Measurements from ENCODE around the gene CPT1C.

Gene CPT1C

GRCh38 chr19:49662011-49662410 lies 28.9 kb upstream of the CPT1C start:
- DNase-seq: no peak

DNA sequence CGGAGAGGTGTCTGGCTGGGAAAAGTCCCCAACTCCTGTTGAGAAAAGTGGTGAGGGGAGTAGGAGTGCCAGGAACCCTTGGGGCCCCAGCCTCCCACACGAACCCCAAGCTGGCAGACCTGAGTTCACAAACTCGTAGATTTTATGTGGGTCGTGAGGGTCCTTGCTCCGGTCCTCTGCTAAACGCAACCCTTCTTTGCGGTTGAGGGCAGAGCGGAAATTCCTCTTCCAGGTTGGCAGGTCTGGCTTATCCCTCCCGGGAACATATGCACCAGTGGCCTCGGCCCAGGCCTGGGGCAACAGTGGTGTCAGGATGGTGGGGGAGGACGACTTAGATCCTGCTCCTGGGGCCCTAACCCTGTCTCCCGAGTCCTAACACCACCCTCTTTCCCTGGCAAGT lies 27.7 kb upstream of the CPT1C start:
- DNase-seq: no peak

- peak; percentile 97 for DNase-seq
Measured at GRCh38 chr19:49664171-49665035, 26.5 kb upstream of the CPT1C start.

DNA sequence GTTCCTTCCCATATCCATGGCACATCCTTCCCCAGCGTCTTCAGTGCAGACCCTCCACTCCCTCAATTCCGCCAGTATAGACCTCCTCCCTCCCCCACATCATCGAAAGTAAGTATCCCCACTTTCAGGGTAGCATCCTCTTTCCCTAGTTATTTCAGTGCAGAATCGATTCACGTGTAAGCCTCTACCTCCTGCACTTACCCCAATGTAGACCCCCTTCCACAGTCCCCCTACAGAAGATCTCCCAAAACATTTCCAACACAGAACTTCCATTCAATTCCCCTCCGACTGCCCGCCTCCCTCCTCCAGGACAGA lies 25.9 kb upstream of the CPT1C start:
- DNase-seq: no peak

GRCh38 chr19:49665351-49666119 lies 25.4 kb upstream of the CPT1C start, which contains the start of the genes BCL2L12 and IRF3:
Gene BCL2L12, plus strand, starts transcription at chr19:49665933. Its CDS starts 760 bp downstream, at chr19:49666693.
Gene IRF3, minus strand, starts transcription at chr19:49665857. Its CDS starts 1,019 bp downstream, at chr19:49664838.
- DNase-seq: peak; percentile 94

DNA sequence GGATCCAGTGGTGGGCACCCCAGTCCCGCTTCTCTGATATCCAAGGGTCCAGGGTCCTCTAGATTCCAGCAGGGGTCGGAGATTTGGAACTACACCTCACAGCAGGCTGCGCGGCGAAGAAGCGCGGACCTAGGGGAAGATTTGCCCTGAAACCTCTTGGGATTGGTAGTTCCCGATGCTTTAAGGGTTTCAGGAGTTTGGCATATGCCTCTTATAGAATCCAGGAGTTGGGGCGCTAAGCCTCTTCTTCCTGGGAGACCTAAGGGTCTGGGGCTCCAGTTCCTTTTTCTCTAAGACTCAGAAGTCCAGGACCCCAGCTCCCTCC lies 24.8 kb upstream of the CPT1C start:
- DNase-seq: peak; percentile 42

- DNase-seq: no peak
Measured at GRCh38 chr19:49667473-49667872, 23.4 kb upstream of the CPT1C start.

DNA sequence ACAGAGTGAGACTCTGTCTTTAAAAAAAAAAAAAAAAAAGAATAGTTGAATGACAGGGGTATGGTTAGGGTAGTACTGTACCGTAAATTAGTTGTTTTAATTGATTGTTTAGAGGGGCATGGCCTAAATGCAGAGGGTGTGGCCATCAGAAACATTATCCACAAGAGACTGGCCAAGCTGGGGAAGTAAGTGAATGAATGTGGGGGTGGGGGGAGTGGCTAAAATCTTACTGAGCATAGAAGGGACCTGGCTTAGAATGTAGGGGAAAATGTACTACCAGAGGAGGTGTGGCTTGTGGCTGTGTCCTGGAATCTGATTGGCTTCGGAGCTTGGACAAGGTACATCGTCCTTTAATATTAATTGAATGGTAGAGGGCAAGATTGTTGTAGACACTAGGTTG lies 21.4 kb upstream of the CPT1C start:
- no peak for DNase-seq

DNA sequence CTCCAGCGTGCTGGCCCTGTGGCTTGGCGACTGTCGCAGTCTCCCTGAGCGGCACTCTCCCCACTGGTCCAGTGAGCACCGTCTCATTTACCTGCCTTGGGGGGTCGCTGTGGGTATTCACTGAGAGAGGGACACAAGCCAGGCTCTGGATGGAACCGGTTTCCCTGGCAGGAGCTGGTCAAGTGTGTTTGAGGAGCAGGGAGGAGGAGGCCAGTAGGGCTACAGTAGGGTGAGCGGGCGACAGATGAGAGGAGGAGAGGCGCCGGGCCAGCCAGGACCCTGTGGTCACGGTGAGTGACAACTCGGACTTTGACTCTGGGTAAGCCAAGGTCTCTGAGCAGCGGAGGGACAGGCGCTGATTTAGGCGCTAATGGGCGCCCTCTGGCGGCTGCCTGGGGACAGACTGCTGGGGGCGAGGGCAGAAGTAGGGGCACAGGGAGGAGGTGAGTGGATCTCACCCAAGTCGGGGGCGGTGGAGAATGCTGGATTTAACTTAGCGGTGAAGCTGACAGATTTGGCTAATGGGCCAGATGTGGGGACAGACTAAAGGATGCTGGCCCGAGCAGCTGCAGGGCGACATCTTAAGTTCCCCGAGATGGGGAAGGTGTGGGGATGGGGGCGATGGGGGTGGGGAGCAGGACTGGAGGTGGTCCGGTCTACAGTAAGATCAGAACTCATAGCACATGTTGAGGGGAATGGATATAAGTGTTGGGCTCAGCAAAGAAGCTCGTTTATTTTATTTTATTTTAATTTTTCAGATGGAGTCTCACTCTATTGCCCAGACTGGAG lies 18.6 kb upstream of the CPT1C start:
- DNase-seq: peak; percentile 89

DNA sequence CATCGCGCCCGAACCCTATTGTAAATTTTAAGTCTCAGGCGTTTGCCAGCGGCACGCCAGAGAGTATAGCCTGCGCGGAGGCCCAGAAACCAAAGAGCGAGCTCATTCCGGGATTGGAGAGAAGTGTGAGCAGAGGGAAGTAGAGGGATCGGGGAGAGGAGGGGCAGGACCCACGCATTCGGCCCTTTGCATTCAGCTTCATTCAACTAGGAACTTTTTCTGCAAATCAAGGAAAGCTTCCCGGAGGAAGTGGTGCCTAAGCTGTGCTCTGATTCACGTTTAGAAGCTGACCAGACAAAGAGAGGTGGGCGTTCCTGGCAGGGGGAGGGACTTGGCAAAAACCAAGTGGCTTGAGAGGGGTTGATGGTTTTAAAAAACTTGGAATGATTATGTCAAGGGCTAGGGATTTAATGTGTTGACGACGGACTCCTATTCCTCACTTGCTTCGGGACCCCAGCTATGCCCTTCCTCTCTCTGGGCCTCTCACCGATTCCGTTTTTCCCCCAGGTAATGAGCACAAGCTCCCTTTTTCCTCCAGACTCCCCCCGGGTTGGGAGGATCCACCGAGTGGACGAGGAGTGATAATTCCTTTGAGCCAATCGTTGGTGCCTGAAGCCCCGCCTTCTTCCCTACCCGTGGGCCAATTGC lies 14.7 kb upstream of the CPT1C start:
- peak; percentile 95 for DNase-seq

- DNase-seq: peak; percentile 99
Measured at GRCh38 chr19:49676784-49677230, 14.1 kb upstream of the CPT1C start.

DNA sequence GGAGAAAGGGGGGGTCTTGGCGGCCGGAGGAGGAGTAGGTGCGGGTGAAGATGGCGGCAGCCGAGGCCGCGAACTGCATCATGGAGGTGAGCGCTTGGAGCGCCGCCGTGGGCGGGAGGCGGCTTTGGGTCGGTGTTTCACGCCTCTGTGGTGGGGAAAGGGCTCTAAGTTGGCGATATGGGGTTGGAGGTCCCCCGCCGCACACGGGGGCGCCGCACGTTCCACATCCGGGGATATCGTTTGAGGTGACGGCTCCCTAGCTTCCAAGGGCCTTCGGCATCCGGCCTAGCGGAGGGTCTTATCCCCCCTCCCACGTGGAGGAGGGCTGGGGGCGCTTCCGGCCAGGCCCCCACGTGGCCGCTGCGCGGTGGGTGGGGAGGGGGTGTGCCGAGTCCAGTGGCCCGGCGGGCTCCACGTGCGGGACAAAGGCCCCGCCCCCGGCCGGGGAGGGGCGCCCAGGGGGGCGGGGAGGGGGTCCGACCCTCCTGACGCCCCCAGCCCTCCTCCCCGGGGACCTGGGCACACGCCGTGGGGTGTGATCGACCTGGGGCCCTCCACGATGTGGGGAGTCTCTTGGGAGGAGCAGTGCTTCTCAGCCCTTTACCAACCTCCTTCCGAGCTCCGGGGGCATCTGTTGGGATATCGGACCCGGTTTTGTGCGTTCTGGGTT lies 13.6 kb upstream of the CPT1C start, which contains the start of gene PRMT1:
PRMT1 (plus strand) TSS at position 41 of the 670 bp plus-strand sequence; CDS start at position 51, 10 bp downstream.
- DNase-seq: peak; percentile 68

GRCh38 chr19:49677901-49678674 lies 12.8 kb upstream of the CPT1C start:
- peak; percentile 73 for DNase-seq

GRCh38 chr19:49678985-49679770 lies 11.7 kb upstream of the CPT1C start:
- peak; percentile 52 for DNase-seq

- no peak for DNase-seq
Measured at GRCh38 chr19:49679771-49680413, 11.0 kb upstream of the CPT1C start.

DNA sequence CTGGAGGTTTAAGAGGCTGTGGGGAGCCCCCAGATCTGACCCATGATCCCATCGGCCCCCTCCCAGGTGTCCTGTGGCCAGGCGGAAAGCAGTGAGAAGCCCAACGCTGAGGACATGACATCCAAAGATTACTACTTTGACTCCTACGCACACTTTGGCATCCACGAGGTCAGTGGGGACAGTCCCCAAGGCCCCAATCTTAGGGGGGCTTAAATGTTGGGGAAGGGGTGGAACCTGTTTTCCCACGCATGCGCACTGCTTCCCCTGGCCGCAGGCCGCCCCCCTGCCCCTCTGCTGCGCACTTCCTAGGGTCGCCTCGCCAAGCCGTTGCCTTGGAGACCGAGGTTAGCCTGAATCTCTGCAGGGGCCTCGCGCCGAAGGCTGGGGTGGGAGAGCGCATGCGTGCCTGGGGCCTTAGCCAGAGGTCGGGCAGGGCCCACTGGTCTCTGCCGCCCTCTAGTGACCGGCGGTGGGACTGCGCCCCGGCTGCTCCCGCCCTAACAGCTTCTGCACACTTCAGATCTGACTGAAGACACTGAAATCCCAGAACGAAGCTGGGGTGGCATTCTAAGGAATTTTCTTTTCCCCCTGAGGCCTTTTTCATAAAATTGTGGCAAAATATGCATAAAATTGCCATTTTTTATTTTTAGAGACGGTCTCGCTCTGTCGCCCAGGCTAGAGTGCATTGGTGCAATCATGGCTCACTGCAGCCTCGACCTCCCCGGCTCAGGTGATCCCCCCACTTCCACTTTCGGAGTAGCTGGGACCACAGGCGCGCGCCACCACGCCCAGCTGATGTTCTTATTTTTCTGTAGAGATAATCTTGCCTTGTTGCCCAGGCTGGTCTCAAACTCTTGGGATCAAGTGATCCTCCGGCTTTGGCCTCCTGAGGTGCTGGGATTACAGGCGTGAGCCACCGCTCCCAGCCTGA lies 10.2 kb upstream of the CPT1C start:
- peak; percentile 86 for DNase-seq

GRCh38 chr19:49681830-49682229 lies 9.1 kb upstream of the CPT1C start:
- DNase-seq: no peak

DNA sequence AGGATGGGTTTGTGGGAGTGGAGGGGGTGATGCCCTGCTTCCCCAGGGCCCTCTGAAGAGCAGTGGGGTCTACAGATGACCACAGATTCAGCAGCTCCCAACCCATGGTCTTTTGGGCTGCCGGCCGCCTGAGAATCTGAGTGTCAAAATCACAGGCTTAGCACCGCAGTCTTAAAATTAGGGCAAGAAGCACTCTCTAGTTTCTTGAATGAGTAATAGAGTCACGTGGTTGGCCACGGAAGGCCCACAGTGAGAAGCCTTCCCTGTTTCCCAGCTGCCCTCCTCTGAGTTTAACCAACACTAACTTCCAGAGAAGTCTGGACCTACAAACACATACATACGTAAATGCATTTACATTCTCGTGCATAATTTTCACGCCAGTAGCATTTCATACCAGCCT lies 8.6 kb upstream of the CPT1C start:
- DNase-seq: no peak

GRCh38 chr19:49683814-49684250 lies 7.1 kb upstream of the CPT1C start:
- no peak for DNase-seq
